HG03565 (cell line): Measurements from ENCODE around the gene SPATA6L.

Experiments used
- ATAC-seq: cut with Tn5 transposase; IDR thresholded peaks from one replicate; pipeline ENCODE4 v1.9.1; 2021; ENCODE audit warnings: mild to moderate bottlenecking, moderate library complexity; ENCODE audit not compliant: unreplicated experiment

The SPATA6L gene

GRCh38 chr9:4558371-4558998 lies 107.8 kb downstream of the SPATA6L start:
- no peak for ATAC-seq

DNA sequence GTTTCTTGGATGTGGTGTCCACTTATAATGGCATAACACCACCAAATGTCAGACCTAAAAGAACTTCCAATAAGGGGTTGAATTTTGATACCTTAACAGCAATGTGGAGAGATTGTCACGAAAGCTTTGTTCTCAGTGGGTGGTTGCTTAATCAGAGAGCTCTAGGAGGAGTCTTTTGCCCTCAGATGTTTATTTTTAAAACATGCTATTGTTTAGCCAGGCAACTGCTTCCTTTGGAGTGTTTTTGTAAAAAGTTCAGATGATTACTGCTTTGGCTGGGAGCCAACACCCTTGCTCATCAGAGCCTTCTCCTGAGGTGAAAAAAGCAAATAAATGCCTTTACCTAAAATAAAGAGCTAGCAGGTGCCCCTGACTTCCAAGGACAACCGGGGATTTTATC lies 111.0 kb downstream of the SPATA6L start:
- no peak for ATAC-seq

DNA sequence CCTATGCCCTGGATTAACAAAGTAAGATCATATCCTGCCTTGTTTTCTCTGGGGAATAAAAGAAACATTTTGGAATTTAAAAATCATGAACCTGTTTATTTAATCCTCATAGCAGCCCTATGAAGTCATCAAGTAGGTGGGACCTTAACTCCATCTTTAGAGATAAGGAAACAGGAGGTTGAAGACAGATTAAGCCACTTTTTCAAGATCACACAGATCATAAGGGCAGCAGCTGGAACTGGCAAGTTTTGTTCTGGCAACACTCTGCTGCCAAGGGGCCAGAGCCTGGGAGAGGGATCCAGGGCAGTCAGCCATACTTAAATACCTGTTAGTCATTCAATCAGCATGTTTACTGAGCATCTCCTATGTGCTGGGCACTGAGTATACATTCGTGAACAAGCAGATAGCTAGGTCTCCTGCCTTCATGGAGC lies 112.3 kb downstream of the SPATA6L start:
- ATAC-seq, result no peak

- ATAC-seq, result no peak
These were observed 115.3 kb downstream of the SPATA6L start for GRCh38 chr9:4550777-4551484.

GRCh38 chr9:4549751-4550295 lies 116.5 kb downstream of the SPATA6L start:
- no peak for ATAC-seq

GRCh38 chr9:4548811-4549725 lies 117.2 kb downstream of the SPATA6L start:
- ATAC-seq, result no peak
